ENCODE measurements around the gene BCORL1. TPM values are rescaled to one million over a fixed set of nuclear protein-coding genes. Genes with fewer than 3 reads are reported as not detected.

The BCORL1 gene
- total RNA-seq, 2 experiments from 2014 or later = 9.2 to 10.5 TPM

GRCh38 chrX:130080791-130081367, 98.4 kb downstream of the BCORL1 start:
- ChIA-PET POLR2A (interaction anchor here (0.6 to 3.7 kb wide), 2 partner anchors 12 to 41 kb away, joined by 3 to 17 read pairs; no protein-coding TSS in a partner anchor), CTCF (interaction anchor here (0.7 to 5.9 kb wide), 18 partner anchors 8 to 426 kb away, joined by 3 to 125 read pairs (median 4); partner anchors contain the start of genes APLN, ELF4 and RAB33A)
- Mint-ChIP-seq H3K4me3 (no peak overlapping the region), H3K27ac (peak overlapping the region; percentile 86), H3K4me1 (ENCODE audit: low read depth) (peaks cover 52% of the 10 kb centered on the region), H3K36me3 (no peaks in the 10 kb centered on the region), H3K27me3 (no peaks in the 10 kb centered on the region), H3K9me3 (no peaks in the 10 kb centered on the region)
- intact Hi-C loops (cut with micrococcal nuclease) = loop anchor here (1.0 kb wide), 1 partner anchor 111 kb away; no protein-coding TSS in a partner anchor
- DNase-seq = no peak

GRCh38 chrX:130081421-130082045, 99.1 kb downstream of the BCORL1 start:
- Mint-ChIP-seq H3K36me3 (no peaks in the 10 kb centered on the region), H3K27me3 (no peaks in the 10 kb centered on the region), H3K4me3 (peak overlapping the region; percentile 48), H3K9me3 (no peaks in the 10 kb centered on the region), H3K27ac (peak overlapping the region; percentile 86), H3K4me1 (ENCODE audit: low read depth) (peaks cover 59% of the 10 kb centered on the region)
- ChIA-PET POLR2A (interaction anchor here (0.9 to 3.7 kb wide), 4 partner anchors 10 to 91 kb away, joined by 5 to 17 read pairs (median 6); partner anchors contain the start of gene RAB33A), CTCF (interaction anchor here (1.0 to 5.9 kb wide), 13 partner anchors 17 to 156 kb away, joined by 3 to 125 read pairs (median 6); partner anchors contain the start of genes ELF4 and RAB33A)
- no peak for DNase-seq
- intact Hi-C loops (cut with micrococcal nuclease) = loop anchor here (1.0 to 2.0 kb wide), 5 partner anchors 11 to 187 kb away; partner anchors contain the start of gene ZNF280C

- CTCF ChIA-PET = interaction anchor here (1.0 to 5.9 kb wide), 6 partner anchors 25 to 157 kb away, joined by 4 to 125 read pairs (median 24); partner anchors contain the start of genes ELF4 and RAB33A
- intact Hi-C loops (cut with micrococcal nuclease) = loop anchor here (1.0 to 2.0 kb wide), 5 partner anchors 10 to 186 kb away; partner anchors contain the start of gene ZNF280C
- DNase-seq = peak; percentile 88
- Mint-ChIP-seq H3K9me3 (no peaks in the 10 kb centered on the region), H3K27me3 (no peaks in the 10 kb centered on the region), H3K36me3 (no peaks in the 10 kb centered on the region), H3K27ac (peak overlapping the region; percentile 86), H3K4me1 (ENCODE audit: low read depth) (peaks cover 64% of the 10 kb centered on the region), H3K4me3 (peak overlapping the region; percentile 41)
- POLR2A ChIA-PET = interaction anchor here (0.8 to 3.7 kb wide), 5 partner anchors 10 to 90 kb away, joined by 4 to 17 read pairs (median 6); partner anchors contain the start of genes AIFM1 and RAB33A
Measured at GRCh38 chrX:130082244-130083106, 100.0 kb downstream of the BCORL1 start.

GRCh38 chrX:130083107-130083490, 100.7 kb downstream of the BCORL1 start:
- no peaks in the 10 kb centered on the region for H3K36me3 Mint-ChIP-seq
- peak overlapping the region; percentile 90 for H3K27ac Mint-ChIP-seq
- peaks cover 70% of the 10 kb centered on the region for H3K4me1 Mint-ChIP-seq (ENCODE audit: low read depth)
- POLR2A ChIA-PET = interaction anchor here (1.6 kb wide), 1 partner anchor 88 kb away, joined by 7 read pairs; no protein-coding TSS in a partner anchor
- peak overlapping the region; percentile 57 for H3K4me3 Mint-ChIP-seq
- no peak for DNase-seq
- no peaks in the 10 kb centered on the region for H3K9me3 Mint-ChIP-seq
- CTCF ChIA-PET = interaction anchor here (4.4 to 5.9 kb wide), 3 partner anchors 25 to 110 kb away, joined by 42 to 125 read pairs (median 72); partner anchors contain the start of gene ELF4
- intact Hi-C loops (cut with micrococcal nuclease) = loop anchor here (2.0 kb wide), 1 partner anchor 186 kb away; the partner anchor contains the start of gene ZNF280C
- no peaks in the 10 kb centered on the region for H3K27me3 Mint-ChIP-seq

- ChIA-PET POLR2A (interaction anchor here (1.4 kb wide), 1 partner anchor 88 kb away, joined by 5 read pairs; the partner anchor contains the start of gene RAB33A), CTCF (interaction anchor here (2.6 kb wide), 1 partner anchor 37 kb away, joined by 10 read pairs; no protein-coding TSS in a partner anchor)
- peak; percentile 31 for DNase-seq
- Mint-ChIP-seq H3K4me1 (ENCODE audit: low read depth) (peaks cover 70% of the 10 kb centered on the region), H3K4me3 (peak overlapping the region; percentile 57), H3K9me3 (no peaks in the 10 kb centered on the region), H3K36me3 (no peaks in the 10 kb centered on the region), H3K27ac (peak overlapping the region; percentile 90), H3K27me3 (no peaks in the 10 kb centered on the region)
- intact Hi-C loops (cut with micrococcal nuclease) = loop anchor here (2.0 kb wide), 2 partner anchors 185 to 303 kb away; partner anchors contain the start of gene ZNF280C
Measured at GRCh38 chrX:130083656-130084382, 101.4 kb downstream of the BCORL1 start.

GRCh38 chrX:130084631-130085237, 102.3 kb downstream of the BCORL1 start:
- Mint-ChIP-seq H3K9me3 (no peaks in the 10 kb centered on the region), H3K4me3 (peak overlapping the region; percentile 51), H3K27ac (peak overlapping the region; percentile 90), H3K27me3 (no peaks in the 10 kb centered on the region), H3K36me3 (peaks cover 2% of the 10 kb centered on the region), H3K4me1 (ENCODE audit: low read depth) (peaks cover 70% of the 10 kb centered on the region)
- intact Hi-C loops (cut with micrococcal nuclease) = loop anchor here (2.0 to 5.0 kb wide), 2 partner anchors 304 to 1728 kb away; no protein-coding TSS in a partner anchor
- ChIA-PET POLR2A (interaction anchor here (0.6 to 1.4 kb wide), 3 partner anchors 34 to 87 kb away, joined by 3 to 5 read pairs (median 3); partner anchors contain the start of gene RAB33A), CTCF (interaction anchor here (2.6 kb wide), 1 partner anchor 36 kb away, joined by 10 read pairs; no protein-coding TSS in a partner anchor)
- peak; percentile 46 for DNase-seq

- H3K9me3 Mint-ChIP-seq = no peaks in the 10 kb centered on the region
- H3K4me3 Mint-ChIP-seq = peak overlapping the region; percentile 51
- peak; percentile 29 for DNase-seq
Measured at GRCh38 chrX:130085551-130086446, 103.4 kb downstream of the BCORL1 start.

GRCh38 chrX:130086447-130087206, 104.2 kb downstream of the BCORL1 start:
- CTCF ChIA-PET = interaction anchor here (1.1 to 2.6 kb wide), 4 partner anchors 22 to 105 kb away, joined by 3 to 10 read pairs (median 3); no protein-coding TSS in a partner anchor
- intact Hi-C loops (cut with micrococcal nuclease) = loop anchor here (5.0 kb wide), 1 partner anchor 1726 kb away; no protein-coding TSS in a partner anchor
- Mint-ChIP-seq H3K27ac (peak overlapping the region; percentile 90), H3K36me3 (peaks cover 4% of the 10 kb centered on the region), H3K9me3 (no peaks in the 10 kb centered on the region), H3K27me3 (no peaks in the 10 kb centered on the region), H3K4me1 (ENCODE audit: low read depth) (peaks cover 69% of the 10 kb centered on the region), H3K4me3 (peak overlapping the region; percentile 51)
- DNase-seq = peak; percentile 82
- POLR2A ChIA-PET = interaction anchor here (0.8 to 1.5 kb wide), 3 partner anchors 23 to 79 kb away, joined by 4 read pairs; partner anchors contain the start of gene AIFM1

More at GRCh38 chrX:130085551-130086446, 103.4 kb downstream of the BCORL1 start:
- H3K27ac Mint-ChIP-seq = peak overlapping the region; percentile 90
- H3K27me3 Mint-ChIP-seq = no peaks in the 10 kb centered on the region
- CTCF ChIA-PET = interaction anchor here (1.2 to 2.6 kb wide), 3 partner anchors 33 to 106 kb away, joined by 3 to 10 read pairs (median 9); no protein-coding TSS in a partner anchor
- peaks cover 74% of the 10 kb centered on the region for H3K4me1 Mint-ChIP-seq (ENCODE audit: low read depth)
- intact Hi-C loops (cut with micrococcal nuclease) = loop anchor here (2.0 to 5.0 kb wide), 2 partner anchors 305 to 1727 kb away; no protein-coding TSS in a partner anchor
- POLR2A ChIA-PET = interaction anchor here (0.8 to 1.1 kb wide), 3 partner anchors 23 to 80 kb away, joined by 3 to 4 read pairs (median 4); partner anchors contain the start of gene AIFM1
- peaks cover 4% of the 10 kb centered on the region for H3K36me3 Mint-ChIP-seq

GRCh38 chrX:130090364-130090763, 107.9 kb downstream of the BCORL1 start:
- Mint-ChIP-seq H3K27me3 (no peaks in the 10 kb centered on the region), H3K9me3 (no peaks in the 10 kb centered on the region), H3K36me3 (peaks cover 4% of the 10 kb centered on the region), H3K4me3 (no peak overlapping the region), H3K27ac (peak overlapping the region; percentile 83), H3K4me1 (ENCODE audit: low read depth) (peaks cover 61% of the 10 kb centered on the region)
- intact Hi-C loops (cut with micrococcal nuclease) = no loop called here
- ChIA-PET POLR2A (no interaction called here), CTCF (no interaction called here)
- DNase-seq = no peak

Data from activated CD4-positive, alpha-beta memory T cell treated with anti-CD3 and anti-CD28 coated beads for 36 hours (primary cell).